HG03342 (cell line): ENCODE results near the gene ZKSCAN5.
"Not testable (repeated sequence)": the region's sequence is repeated elsewhere in the genome, so short reads cannot be mapped to it uniquely, and the experiment has no call there.

ENCODE experiments used
- ATAC-seq: cut with Tn5 transposase; IDR thresholded peaks from one replicate; pipeline ENCODE4 v1.9.1; 2021; ENCODE audit warnings: mild to moderate bottlenecking, moderate library complexity; ENCODE audit not compliant: unreplicated experiment

The ZKSCAN5 gene

GRCh38 chr7:99580778-99581332 is 76.4 kb downstream of the ZKSCAN5 start:
- not testable (repeated sequence) for ATAC-seq
